Measurements from ENCODE around the gene EMC8.

- no peak for TF ChIP-seq CTCF (IDR thresholded peaks at IDR 0.05)
- TF ChIP-seq POLR2A (IDR thresholded peaks at IDR 0.05), result no peak
These were observed 10.5 kb downstream of the EMC8 start for GRCh38 chr16:85788819-85789218.

Data from uterus (tissue), 2 donors.